ENCODE measurements around the gene PRSS56.
"Not testable (repeated sequence)": the region's sequence is repeated elsewhere in the genome, so short reads cannot be mapped to it uniquely, and the experiment has no call there.

The PRSS56 gene

GRCh38 chr2:232556426-232556825 is 36.2 kb downstream of the PRSS56 start:
- TF ChIP-seq CTCF (IDR thresholded peaks at IDR 0.05; ENCODE audit: low read depth, low read length), result no peak
- DNase-seq (ENCODE audit: extremely low read depth, low read depth), result no peak

- no peak for DNase-seq (ENCODE audit: extremely low read depth, low read depth)
- TF ChIP-seq CTCF (IDR thresholded peaks at IDR 0.05; ENCODE audit: low read depth, low read length), result no peak
These were observed 42.4 kb downstream of the PRSS56 start for GRCh38 chr2:232562515-232563151.

DNA sequence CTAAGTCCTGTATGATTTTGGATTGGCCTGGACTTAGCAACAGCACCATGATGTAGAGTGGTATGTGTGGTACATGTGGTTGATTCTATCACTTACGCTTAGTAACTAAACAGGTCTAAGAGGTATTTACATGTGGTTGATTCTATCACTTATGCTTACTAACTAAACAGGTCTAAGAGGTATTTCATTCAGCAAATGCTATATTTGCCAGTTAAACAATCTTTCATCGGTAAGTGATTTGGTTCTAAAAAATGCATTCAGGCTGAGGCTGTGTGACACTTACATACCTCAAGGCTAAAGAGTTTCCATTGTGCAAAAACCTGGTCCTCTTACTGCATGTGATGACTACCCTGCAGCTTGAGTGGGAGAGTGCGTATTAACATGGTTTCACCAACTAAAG is 43.4 kb downstream of the PRSS56 start:
- TF ChIP-seq CTCF (IDR thresholded peaks at IDR 0.05; ENCODE audit: low read depth, low read length), result no peak
- peak; percentile 1 for DNase-seq (ENCODE audit: extremely low read depth, low read depth)

- no peak for TF ChIP-seq CTCF (IDR thresholded peaks at IDR 0.05; ENCODE audit: low read depth, low read length)
- DNase-seq (ENCODE audit: extremely low read depth, low read depth), result no peak
These were observed 47.5 kb downstream of the PRSS56 start for GRCh38 chr2:232567721-232568120.

- TF ChIP-seq CTCF (IDR thresholded peaks at IDR 0.05; ENCODE audit: low read depth, low read length), result no peak
- DNase-seq (ENCODE audit: extremely low read depth, low read depth), result peak; percentile 84
These were observed 48.0 kb downstream of the PRSS56 start for GRCh38 chr2:232568161-232568560.

GRCh38 chr2:232569541-232569940 is 49.4 kb downstream of the PRSS56 start:
- no peak for DNase-seq (ENCODE audit: extremely low read depth, low read depth)
- no peak for TF ChIP-seq CTCF (IDR thresholded peaks at IDR 0.05; ENCODE audit: low read depth, low read length)

DNA sequence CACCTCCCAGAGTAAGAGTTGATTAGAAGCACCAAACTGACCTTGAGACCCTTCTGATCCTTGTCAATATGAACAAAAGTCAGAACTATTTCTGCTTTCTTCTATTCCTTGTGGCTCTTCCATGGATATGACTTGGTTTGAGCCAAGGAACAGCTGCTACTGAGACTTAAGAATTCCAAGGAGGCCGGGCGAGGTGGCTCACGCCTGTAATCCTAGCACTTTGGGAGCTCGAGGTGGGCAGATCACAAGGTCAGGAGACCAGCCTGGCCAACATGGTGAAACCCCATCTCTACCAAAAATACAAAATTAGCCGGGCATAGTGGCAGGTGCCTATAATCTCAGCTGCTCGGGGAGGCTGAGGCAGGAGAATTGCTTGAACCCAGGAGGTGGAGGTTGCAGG is 50.3 kb downstream of the PRSS56 start:
- not testable (repeated sequence) for DNase-seq (ENCODE audit: extremely low read depth, low read depth)

- DNase-seq (ENCODE audit: extremely low read depth, low read depth), result no peak
- no peak for TF ChIP-seq CTCF (IDR thresholded peaks at IDR 0.05; ENCODE audit: low read depth, low read length)
These were observed 50.9 kb downstream of the PRSS56 start for GRCh38 chr2:232571026-232571474.

Data from AG09319 (cell line).